GM12872 (cell line): ENCODE results near the gene ZDHHC21.

ENCODE experiments used
- TF ChIP-seq, protein P1 (sequence below): IDR thresholded peaks from 3 replicates; pipeline ENCODE4 v1.5.1; 2011; ENCODE audit warnings: low read depth, mild to moderate bottlenecking, low read length, moderate library complexity; ENCODE audit not compliant: insufficient read depth

ZDHHC21 gene

GRCh38 chr9:14719231-14719923 lies 26.1 kb upstream of the ZDHHC21 start:
- TF ChIP-seq, protein P1, sequence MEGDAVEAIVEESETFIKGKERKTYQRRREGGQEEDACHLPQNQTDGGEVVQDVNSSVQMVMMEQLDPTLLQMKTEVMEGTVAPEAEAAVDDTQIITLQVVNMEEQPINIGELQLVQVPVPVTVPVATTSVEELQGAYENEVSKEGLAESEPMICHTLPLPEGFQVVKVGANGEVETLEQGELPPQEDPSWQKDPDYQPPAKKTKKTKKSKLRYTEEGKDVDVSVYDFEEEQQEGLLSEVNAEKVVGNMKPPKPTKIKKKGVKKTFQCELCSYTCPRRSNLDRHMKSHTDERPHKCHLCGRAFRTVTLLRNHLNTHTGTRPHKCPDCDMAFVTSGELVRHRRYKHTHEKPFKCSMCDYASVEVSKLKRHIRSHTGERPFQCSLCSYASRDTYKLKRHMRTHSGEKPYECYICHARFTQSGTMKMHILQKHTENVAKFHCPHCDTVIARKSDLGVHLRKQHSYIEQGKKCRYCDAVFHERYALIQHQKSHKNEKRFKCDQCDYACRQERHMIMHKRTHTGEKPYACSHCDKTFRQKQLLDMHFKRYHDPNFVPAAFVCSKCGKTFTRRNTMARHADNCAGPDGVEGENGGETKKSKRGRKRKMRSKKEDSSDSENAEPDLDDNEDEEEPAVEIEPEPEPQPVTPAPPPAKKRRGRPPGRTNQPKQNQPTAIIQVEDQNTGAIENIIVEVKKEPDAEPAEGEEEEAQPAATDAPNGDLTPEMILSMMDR, result no peak

- TF ChIP-seq, protein P1, result no peak
These were observed 21.9 kb upstream of the ZDHHC21 start for GRCh38 chr9:14715102-14715501.

- TF ChIP-seq, protein P1, result no peak
These were observed 20.0 kb upstream of the ZDHHC21 start for GRCh38 chr9:14713187-14713767.

GRCh38 chr9:14710804-14711203 lies 17.6 kb upstream of the ZDHHC21 start:
- TF ChIP-seq, protein P1, result no peak

- TF ChIP-seq, protein P1, result no peak
These were observed 13.4 kb upstream of the ZDHHC21 start for GRCh38 chr9:14706530-14707140.

DNA sequence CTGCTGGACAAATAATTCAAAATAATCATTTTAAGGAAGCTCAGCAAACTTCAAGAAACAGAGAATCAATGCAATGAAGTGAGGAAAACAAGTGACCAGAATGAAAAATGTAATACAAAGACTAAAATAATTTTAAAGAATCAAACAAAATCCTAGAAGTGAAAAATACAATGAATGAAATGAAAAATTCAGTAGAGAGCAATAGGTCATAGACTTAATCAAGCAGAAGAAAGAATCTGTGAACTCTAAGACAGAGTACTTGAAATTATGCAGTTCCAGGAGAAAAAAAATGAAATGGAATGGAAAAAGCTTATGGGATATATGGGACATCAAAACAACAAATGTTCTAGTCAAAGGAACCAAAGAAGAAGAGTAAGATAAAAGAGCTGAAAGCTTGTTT lies 11.8 kb upstream of the ZDHHC21 start:
- TF ChIP-seq, protein P1, result no peak

DNA sequence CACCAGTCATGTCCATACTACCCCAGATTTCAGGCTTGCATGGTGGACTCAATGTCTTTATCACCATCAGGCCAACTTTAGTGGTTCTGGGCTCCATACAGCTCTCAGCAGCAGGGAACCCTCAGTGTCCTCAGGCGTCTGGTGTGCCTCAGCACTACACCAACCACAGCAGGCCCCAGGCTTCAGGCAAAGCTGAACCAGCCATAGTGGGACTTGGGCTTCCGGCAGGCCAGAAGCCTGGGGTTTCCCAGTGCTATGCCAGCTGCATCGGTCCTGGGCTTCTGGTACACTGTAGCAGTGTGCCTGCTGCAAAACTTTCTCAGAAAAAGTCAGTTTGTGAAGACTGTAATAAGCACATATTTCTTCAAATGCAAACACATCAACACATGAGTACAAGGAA lies 11.0 kb upstream of the ZDHHC21 start:
- TF ChIP-seq, protein P1, result no peak
